ENCODE data around the gene ORAI3. TPM values are rescaled to one million over a fixed set of nuclear protein-coding genes. Genes with fewer than 3 reads are reported as not detected.

ORAI3 gene
- 34.4 and 37.7 TPM in 2 replicates for total RNA-seq

DNA sequence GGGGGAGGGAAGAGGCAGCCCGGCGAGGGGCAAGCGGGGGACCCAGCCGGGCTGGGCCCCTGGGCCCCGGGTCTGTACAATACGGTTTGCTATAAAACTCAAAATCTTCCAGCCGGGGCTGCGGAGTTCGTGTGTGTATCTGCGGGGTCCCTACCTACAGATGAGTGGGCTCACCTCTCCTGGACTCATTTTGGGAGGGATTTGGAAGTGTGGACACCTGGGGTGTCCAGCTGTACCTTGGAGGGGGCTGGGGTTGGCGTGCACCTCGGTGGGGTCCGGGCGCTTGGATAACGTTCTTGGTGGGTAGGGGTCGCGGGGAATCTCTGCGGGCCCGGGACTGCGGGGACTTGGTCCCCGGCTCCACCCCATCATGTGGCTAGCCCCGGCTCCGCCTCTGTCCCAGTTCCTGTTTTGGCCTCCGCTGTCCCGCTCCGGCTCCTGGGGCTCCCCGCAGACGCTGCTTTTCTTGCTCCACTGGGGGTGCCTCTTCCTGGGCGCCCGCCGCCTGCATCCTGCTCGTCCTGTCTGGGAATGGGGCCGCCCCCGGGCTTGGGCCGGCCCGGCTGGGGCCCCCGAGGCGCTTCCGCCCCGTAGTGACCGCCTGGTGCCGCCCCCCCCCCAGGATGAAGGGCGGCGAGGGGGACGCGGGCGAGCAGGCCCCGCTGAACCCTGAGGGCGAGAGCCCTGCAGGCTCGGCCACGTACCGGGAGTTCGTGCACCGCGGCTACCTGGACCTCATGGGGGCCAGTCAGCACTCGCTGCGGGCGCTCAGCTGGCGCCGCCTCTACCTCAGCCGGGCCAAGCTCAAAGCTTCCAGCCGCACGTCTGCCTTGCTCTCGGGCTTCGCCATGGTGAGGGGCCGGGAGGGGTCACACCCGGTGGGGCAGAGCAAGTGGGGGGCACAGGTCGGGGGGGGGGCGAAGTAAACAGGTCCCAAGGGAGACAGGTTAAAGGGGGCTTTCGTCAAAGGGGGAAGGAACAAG is at the start of gene ORAI3:
TSS of gene ORAI3 (plus strand) at position 402 of the 983 bp plus-strand sequence. CDS start at position 624, 222 bp downstream.

DNA sequence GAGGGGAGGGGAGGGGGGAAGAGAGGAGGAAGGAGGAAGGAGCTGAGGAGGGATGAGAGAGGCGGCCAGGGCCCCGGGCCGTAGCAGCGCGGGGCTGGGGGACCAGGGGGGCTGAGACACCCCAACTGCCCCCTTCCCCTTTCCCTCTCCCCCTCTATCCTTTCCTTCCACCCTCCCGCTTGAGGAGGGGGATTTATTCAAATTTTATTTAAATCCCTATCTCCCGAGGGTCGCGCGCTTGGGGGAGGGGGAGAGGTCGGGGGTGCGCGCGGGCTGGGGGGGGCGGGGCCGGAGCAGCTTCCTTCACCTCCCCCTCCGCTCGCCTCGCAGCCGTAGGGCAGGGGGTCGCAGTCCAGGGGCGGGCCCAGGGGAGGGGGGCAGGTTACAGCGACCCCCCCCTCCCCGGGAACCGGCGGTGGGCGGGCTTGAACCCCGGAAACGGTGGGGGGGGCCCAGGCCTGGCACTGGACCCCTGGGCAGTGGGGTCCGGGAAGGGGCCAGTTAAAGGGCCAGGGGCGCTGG is 25.3 kb upstream of the ORAI3 start, which contains the start of gene FBXL19:
TSS of gene FBXL19 (plus strand) at position 19 of the 522 bp plus-strand sequence. CDS start 2,183 bp downstream, outside the sequence.

DNA sequence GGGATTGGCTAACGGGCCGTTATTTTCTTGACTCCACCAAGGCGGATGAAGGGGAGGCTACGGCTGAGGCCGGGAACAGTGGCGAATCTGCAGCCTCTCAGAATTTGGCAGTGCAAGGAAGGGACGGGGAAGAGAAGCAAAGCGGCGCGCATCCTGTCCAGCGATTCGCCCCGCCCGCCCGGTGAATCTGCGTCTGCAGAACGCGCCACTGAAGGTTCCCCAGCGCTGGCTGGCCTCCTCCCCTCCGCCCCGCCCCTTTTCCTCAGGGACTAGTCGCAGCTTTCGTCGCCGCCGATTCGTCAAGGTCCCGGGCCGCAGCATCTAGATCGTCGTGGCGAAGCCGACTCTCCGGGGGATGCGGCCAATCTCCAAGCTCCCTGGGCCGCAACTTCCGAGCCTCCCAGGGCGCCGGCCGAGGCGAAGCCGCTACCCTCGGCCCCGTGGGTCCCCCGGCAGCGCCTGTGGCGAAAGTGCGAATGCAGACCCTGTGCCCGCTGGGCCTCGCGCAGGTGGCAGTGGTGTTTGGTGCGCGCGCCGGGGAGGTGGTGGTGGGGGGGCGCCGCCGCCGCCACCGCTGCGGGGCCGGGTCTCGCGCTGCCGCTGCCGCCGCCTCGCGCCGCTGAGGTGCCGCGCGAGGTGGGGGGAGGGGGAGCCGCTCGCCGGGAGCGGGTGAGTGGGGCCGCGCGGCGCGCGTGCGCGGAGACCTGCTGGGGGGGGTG is 8.7 kb downstream of the ORAI3 start, which contains the start of gene SETD1A:
TSS of gene SETD1A (plus strand) at position 299 of the 719 bp plus-strand sequence. CDS start 978 bp downstream, outside the sequence.

DNA sequence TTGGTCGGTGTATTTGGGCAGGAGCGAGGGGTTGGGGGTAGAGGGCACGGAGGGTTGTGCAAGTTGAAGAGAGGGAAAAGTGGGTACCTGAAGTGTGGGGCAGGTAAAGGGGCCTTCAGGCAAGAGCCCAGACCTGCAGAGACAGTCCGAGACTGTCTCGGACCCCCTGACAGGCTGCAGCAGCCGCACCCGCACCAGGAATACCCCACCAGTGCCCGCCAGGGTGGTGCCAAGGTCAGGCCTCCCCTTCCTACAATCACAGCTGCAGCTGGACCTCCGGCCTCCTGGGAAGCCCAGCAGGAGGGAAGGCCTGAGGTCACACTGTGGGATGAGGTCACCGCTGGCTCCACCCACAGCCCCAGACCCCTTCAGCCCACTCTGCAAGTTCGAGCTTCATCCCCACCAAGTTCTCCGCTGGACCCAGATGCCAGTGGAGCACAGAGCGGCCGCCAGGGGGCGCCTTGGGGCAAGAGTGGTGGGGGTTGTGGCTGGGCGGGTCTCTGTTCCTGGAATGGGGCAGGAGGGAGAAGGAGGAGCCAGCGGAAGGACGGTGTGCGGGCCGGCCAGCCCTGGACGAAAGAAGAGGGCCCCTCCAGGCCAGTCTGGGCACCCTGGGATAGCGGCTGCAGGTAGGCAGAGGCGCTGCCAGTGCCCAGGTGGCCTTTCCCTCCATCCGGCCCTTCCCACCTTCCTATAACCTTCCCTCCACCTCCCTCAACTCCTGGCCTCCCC is 36.0 kb downstream of the ORAI3 start, which contains the start of gene HSD3B7:
TSS of gene HSD3B7 (plus strand) at position 539 of the 732 bp plus-strand sequence. CDS start 452 bp downstream, outside the sequence.

Small RNA genes within 50 kb of the gene (small RNA-seq; reads per million reads assigned to genes)
- gene AC135048.1: not detected

Other genes with a start within 250 kb of the ORAI3 start
- gene SRCAP, start 249.9 kb upstream of the ORAI3 start, total RNA-seq: 17.9 and 20.4 TPM in 2 replicates
- gene PHKG2, start 200.6 kb upstream of the ORAI3 start, total RNA-seq: 15.2 and 17.4 TPM in 2 replicates
- 2.1 and 2.2 TPM in 2 replicates for gene CFAP119, start 187.0 kb upstream of the ORAI3 start, total RNA-seq
- 63.6 and 70.5 TPM in 2 replicates for gene RNF40, start 186.7 kb upstream of the ORAI3 start, total RNA-seq
- gene ZNF629, start 161.9 kb upstream of the ORAI3 start, total RNA-seq: 14.5 and 16.2 TPM in 2 replicates
- gene BCL7C, start 55.0 kb upstream of the ORAI3 start, total RNA-seq: 34.6 and 38.0 TPM in 2 replicates
- 2.4 and 2.6 TPM in 2 replicates for gene CTF1, start 52.5 kb upstream of the ORAI3 start, total RNA-seq
- 11.5 and 12.0 TPM in 2 replicates for gene FBXL19, start 25.5 kb upstream of the ORAI3 start, total RNA-seq
- 2.5 and 4.0 TPM in 2 replicates for gene SETD1A, start 8.7 kb downstream of the ORAI3 start, total RNA-seq
- 42.6 and 51.9 TPM in 2 replicates for gene HSD3B7, start 36.1 kb downstream of the ORAI3 start, total RNA-seq
- 1.4 and 2.1 TPM in 2 replicates for gene STX1B, start 61.6 kb downstream of the ORAI3 start, total RNA-seq
- gene STX4, start 84.5 kb downstream of the ORAI3 start, total RNA-seq: 21.7 and 26.1 TPM in 2 replicates
- gene ZNF668, start 125.2 kb downstream of the ORAI3 start, total RNA-seq: 7.8 and 10.9 TPM in 2 replicates
- 12.4 and 13.2 TPM in 2 replicates for gene ZNF646, start 125.4 kb downstream of the ORAI3 start, total RNA-seq
- 1.9 and 3.7 TPM in 2 replicates for gene PRSS53, start 139.9 kb downstream of the ORAI3 start, total RNA-seq
- gene VKORC1, start 145.7 kb downstream of the ORAI3 start, total RNA-seq: 149 and 200 TPM in 2 replicates
- 32.0 and 32.5 TPM in 2 replicates for gene BCKDK, start 159.3 kb downstream of the ORAI3 start, total RNA-seq
- 26.2 and 27.0 TPM in 2 replicates for gene KAT8, start 168.6 kb downstream of the ORAI3 start, total RNA-seq
- not detected in 2 replicates for gene PRSS8, start 186.7 kb downstream of the ORAI3 start, total RNA-seq
- gene PRSS36, start 201.0 kb downstream of the ORAI3 start, total RNA-seq: 0.22 and 0.91 TPM in 2 replicates
- 39.7 and 45.1 TPM in 2 replicates for gene FUS, start 231.1 kb downstream of the ORAI3 start, total RNA-seq